GM18951 (cell line): ENCODE measurements around the gene VRK2.
"Not testable (repeated sequence)": the region's sequence is repeated elsewhere in the genome, so short reads cannot be mapped to it uniquely, and the experiment has no call there.

Experiments
- POLR2A ChIP-seq: IDR thresholded peaks from 4 replicates; pipeline ENCODE4 v1.6.1; 2011; ENCODE audit warnings: mild to moderate bottlenecking; ENCODE audit not compliant: insufficient read length, insufficient read depth; ENCODE audit errors: extremely low read depth
- in situ Hi-C: fragments of 300-500 bp; cut with MboI; formaldehyde crosslinking; loops from one replicate; pipeline ENCODE4 v1.12.0; 2022; ENCODE audit warnings: low sequenced_read_pairs, mixed read lengths, inconsistent platforms; ENCODE audit not compliant: unreplicated experiment

Gene VRK2

DNA sequence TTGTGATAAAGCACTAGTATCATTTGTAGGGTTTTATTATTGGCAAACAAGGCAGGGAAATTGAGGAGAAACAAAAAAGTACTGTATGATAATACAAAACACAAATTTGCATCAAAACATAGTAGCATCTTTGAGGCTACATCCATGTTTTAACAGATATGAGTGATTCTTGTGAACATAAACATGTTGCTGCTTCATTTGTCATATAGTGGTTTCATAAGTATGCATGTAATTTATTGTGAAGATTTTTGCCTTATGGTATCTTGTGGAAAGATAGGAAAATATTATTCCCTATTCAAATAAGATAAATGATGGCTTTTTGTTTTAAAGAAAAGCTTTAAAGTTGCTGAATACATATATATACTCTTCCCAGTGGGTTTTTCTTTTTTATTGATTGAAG is 60.3 kb downstream of the VRK2 start:
- TF ChIP-seq POLR2A, result no peak
- in situ Hi-C loops, result no loop called here

DNA sequence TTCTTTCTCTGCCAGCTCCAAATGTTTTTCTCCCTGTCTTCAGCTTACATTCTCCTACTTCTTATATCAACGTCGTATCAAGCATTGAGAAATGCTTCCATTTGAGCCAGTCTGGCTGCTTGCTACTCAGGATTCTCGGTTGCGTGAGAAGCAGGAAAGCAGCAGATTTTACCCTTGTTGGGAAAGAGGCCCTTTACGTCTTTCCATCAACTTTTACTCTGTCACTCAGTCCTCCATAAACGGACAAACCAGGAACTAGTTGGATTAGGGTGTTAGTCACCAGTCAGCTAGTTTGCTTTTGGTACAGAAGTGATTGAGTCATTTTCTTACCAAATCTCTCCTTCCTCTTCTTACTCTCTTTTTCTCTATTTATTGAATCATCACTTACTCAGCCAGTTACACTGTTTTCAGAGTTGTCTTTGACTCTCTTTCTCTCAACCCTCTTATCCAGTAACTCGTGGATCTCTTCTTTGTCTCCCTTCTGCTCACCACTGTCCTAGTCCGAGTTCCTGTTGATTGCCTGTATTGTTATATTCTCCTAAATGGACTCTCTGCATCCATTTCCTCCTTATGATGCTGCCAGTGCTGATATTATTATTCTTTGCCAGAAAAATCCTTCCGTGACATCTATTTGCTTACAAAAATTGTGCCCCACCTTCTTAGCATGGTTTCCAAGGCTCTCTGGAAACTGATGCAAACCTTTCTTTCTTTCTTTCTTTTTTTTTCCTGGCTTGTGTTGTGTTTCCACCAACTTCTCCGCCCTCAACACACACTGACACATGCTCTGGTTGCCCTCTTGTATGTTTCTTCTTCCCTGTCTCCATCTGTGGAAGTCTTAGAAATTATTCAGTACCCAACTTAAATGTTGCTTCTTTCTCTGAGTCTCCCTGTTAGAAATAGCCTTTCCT is 61.5 kb downstream of the VRK2 start:
- no peak for TF ChIP-seq POLR2A
- in situ Hi-C loops, result no loop called here

DNA sequence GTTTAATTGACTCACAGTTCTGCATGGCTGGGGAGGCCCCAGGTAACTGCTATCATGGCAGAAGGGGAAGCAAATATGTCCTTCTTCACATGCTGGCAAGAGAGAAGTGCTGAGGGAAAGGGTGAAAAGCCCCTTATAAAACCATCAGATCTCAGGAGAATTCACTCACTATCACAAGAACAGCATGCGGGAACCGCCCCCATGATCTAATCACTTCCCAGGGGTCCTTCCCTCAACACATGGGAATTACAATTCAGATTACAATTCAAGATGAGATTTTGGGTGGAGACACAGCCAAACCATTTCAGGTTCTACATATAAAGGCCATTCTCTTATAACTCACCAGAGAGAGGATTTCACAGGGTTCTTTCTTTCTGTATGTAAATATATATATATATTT is 62.9 kb downstream of the VRK2 start:
- in situ Hi-C loops, result no loop called here

DNA sequence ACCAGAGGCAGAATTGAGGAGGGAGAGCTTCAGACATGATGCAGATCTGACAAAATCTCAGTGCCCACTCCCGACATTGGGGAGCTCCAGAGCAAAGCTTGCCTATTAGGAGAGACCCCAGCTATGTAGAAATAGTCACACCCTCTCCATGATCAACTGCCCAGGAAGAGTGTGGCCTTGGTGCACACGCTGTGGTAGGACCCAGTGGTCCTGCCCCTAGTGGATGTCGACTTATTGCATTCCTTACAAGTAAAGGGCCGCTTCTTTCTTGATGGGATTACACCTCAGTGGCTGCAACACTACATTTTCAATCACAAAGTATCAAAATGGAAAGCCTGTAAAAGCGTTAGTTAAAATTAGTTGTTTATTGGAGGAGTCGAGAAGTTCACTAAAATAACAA is 64.2 kb downstream of the VRK2 start:
- in situ Hi-C loops, result no loop called here
- no peak for TF ChIP-seq POLR2A

More for the DNA sequence above, 62.9 kb downstream of the VRK2 start:
- TF ChIP-seq POLR2A, result no peak

DNA sequence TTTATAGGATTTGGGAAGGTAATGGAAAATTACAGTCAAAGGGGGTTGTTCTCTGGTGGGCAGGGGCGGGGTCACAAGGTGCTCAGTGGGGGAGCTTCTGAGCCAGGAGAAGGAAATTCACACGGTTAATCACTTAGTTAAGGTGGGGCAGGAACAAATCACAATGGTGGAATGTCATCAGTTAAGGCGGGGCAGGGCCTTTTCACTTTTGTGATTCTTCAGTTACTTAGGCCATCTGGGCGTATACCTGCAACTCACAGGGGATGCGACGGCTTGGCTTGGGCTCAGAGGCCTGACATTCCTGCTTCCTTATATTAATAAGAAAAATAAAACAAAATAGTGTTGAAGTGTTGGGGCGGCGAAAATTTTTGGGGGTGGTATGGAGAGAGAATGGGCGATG is 67.0 kb downstream of the VRK2 start:
- in situ Hi-C loops, result not testable (repeated sequence)

DNA sequence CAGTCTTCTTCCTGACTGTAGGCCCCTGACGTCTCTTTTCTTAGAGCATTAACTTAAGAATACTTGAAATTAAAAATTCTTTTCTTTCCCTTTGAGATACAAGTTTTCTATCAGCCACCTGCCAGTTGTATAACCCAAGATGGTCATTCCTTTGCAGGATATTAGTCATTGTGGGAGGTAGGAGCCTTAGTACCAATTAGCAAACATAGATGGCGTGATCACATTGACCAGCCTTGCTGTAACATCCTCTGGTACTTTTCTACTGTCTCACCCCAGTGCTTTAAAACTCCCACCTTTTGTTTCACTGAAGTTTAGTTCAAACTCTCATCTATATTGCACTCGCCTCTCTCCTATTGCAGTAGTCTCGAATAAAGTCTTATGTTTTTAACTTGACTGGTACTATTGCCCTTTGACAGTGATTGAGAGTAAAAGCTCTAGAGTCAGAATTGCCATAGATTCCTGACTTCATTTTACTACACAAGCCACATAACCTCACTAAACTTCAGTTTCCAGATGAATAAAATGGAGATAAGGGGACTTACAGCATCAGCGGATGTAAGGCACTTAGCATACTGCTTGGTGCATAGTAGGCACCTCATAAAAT is 74.1 kb downstream of the VRK2 start:
- in situ Hi-C loops, result no loop called here
- no peak for TF ChIP-seq POLR2A

DNA sequence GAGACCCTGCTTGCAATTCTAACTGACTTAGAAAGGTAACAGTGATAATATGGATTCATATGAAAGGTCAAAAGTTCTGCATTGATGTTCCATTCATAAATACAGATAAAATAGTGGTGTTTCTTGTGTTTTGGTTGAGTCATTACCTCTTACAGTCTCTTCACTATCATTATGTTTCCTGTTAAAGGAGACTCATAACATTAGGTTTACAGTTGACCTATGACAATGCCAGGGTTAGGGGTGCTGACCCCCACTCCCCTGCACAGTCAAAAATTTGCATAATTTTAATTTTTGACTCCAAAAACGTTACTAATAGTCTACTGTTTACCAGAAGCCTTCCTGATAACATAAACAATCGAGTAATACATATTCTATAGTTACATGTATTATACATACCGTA is 75.4 kb downstream of the VRK2 start:
- no peak for TF ChIP-seq POLR2A
- in situ Hi-C loops, result no loop called here

DNA sequence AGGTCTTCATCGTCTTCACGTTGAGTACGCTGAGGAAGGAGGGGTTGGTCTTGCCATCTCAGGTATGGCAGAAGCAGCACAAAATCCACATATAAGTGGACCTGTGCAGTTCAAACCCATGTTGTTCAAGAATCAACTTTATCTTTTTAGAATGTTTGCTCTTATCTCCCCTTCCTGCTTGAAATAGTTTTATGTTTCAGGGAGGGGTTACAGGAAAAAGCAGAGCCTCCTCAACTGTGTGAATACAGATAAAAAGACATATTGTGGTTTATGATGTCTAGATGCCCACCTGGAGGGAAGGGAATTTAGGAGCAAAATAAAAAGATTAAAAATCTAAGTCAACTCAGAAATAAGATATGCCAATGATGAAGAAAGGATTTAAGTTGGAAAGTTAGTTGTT is 75.9 kb downstream of the VRK2 start:
- in situ Hi-C loops, result no loop called here
- no peak for TF ChIP-seq POLR2A

DNA sequence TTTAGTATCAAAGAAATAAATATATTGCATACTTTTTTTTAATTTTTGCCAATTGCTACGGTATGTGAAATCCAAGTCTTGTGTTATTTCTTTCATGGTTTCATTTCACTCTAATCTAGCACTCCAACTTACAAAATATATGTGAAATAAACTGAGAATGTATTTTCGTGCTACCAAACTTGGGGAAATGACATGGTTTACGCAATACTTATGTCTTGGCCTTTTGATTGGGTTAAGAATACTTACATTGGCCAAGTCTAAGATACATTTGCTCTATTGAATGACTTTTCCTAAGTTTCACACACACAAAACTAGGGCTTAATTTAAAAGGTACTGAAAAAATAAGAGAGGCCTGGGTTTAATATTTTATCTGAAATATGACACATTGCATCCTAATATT is 80.5 kb downstream of the VRK2 start:
- in situ Hi-C loops, result no loop called here
- TF ChIP-seq POLR2A, result no peak

DNA sequence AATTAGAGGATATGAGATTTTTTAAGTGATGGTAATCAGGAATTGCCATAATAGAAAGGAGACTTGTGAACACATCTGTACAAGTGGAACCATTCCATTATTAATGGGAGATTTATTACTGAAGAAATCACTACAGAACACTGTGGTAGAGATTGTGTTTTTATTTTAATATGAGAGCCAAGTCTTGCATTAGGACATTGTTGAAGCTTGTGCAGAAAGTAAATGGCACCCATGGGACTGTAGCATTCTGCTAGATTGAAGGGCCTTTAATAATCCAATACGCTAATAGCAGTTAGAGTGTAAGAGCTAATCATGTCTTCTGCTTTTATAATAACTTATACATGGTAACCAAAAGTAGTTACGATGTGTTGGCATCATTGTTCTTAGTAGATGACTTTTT is 83.6 kb downstream of the VRK2 start:
- no peak for TF ChIP-seq POLR2A
- in situ Hi-C loops, result no loop called here

DNA sequence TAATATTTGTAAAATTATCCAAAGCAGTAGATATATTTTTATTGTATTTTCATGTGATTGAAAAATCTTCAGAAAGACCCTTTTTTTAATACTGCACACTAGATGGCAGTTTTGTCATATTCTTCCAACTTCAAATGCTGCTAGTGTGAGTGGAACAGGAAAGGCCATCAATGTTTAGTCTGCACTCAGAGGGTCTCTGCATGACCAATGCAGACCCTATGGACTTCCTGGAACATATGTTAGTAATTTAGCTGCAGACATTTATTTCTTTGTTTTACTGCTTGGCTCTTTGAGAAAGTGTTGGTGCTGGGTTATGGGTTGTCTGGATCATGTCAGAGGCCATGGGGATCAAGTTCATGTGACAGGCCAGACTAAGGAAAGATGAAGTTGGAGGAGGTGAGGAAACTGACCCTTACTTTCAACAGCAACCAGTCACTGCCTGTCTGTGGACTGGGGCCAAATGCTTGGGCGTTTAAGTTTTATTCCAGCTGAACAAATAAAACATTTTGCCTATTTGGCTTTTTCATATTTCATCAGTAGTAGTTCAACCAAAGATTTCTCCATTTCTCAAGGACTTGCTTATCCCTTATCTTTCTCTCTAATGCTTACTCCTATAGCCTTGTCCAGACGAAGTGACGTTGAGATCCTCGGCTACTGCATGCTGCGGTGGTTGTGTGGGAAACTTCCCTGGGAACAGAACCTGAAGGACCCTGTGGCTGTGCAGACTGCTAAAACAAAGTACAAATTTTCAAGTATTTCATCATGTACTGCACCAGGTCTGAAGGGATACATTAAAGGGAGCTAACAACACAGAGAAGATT is 84.8 kb downstream of the VRK2 start:
- in situ Hi-C loops, result no loop called here
- TF ChIP-seq POLR2A, result no peak

DNA sequence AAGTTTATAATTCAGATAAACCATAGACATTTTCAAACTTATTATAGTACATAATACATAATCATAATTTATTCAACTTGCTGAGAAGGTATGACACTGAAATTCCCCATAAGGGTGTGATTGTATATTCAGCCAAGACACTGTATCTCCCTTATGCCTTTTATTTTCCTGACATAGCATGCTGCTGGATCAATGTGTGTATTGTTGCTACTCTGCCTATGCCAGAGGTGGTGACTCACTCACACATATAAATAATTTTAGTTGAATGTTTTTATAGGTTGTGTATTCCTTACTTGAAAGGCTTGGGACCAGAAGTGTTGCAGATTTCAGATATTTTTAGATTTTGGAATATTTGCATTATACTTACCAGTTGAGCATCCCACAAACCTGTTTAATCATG is 86.8 kb downstream of the VRK2 start:
- TF ChIP-seq POLR2A, result no peak
- in situ Hi-C loops, result no loop called here

DNA sequence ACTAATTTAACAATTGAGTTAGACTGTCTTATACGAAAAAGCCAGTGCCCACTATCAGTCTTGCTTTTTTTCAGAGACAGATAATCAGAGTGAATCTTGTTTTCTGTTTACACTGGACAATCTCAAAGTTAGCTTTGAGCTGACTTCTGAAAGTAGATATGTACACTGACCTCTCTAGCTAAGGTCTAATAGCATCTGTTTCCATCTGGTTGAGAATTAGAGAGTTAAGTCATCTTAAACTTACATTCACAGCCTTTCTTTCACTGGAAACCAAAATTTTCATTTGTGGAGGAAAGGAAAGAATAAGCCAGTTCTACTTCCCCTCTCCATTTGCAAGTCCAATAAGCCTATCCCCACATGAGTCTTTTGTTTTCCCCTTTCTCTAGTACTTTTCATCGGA is 89.3 kb downstream of the VRK2 start:
- TF ChIP-seq POLR2A, result no peak
- in situ Hi-C loops, result no loop called here
